ENCODE measurements around the gene UBE2C.

The UBE2C gene

DNA sequence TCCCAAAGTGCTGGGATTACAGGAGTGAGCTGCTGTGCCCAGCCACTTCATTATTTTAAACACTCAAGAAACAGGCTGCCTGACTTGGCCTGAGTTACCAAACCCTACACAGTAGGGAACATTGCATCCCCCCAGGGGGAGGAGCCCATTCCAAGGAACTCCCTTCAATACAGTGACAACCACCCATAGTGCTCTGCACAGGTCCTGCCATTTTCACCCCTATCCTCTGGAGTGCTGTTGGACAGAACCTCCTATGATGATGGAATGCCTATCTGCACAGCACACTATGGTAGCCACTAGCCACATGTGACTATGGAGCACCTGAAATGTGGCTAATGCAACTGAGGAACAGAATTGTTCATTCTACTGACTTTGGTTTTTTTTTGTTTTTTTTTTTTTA lies 33.0 kb downstream of the UBE2C start:
- no peak overlapping the region for H3K4me3 ChIP-seq (ENCODE audit: low read depth, low read length)
- TF ChIP-seq, protein P1, sequence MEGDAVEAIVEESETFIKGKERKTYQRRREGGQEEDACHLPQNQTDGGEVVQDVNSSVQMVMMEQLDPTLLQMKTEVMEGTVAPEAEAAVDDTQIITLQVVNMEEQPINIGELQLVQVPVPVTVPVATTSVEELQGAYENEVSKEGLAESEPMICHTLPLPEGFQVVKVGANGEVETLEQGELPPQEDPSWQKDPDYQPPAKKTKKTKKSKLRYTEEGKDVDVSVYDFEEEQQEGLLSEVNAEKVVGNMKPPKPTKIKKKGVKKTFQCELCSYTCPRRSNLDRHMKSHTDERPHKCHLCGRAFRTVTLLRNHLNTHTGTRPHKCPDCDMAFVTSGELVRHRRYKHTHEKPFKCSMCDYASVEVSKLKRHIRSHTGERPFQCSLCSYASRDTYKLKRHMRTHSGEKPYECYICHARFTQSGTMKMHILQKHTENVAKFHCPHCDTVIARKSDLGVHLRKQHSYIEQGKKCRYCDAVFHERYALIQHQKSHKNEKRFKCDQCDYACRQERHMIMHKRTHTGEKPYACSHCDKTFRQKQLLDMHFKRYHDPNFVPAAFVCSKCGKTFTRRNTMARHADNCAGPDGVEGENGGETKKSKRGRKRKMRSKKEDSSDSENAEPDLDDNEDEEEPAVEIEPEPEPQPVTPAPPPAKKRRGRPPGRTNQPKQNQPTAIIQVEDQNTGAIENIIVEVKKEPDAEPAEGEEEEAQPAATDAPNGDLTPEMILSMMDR (IDR thresholded peaks at IDR 0.05; ENCODE audit: low read depth, low read length): no peak

DNA sequence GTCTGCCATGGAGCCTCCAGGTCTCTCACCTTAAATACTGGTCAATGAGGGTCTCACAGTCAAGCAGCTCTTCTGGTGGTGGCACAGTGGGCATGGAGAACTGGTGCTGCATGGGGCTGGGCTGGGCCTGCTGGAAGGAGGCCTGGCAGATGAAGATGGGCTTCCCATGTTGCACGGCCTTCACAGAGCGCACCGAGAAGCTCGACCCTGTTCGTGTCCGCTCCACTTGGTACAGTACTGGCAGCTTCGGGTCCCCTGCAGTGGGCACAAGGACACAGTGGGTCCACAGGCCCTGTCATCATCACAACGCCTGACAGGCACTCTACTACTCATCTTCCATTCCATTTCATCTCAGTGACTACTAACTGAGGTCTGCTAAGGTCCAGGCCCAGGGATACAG lies 36.0 kb downstream of the UBE2C start:
- TF ChIP-seq, protein P1 (IDR thresholded peaks at IDR 0.05; ENCODE audit: low read depth, low read length): no peak
- no peak overlapping the region for H3K4me3 ChIP-seq (ENCODE audit: low read depth, low read length)

DNA sequence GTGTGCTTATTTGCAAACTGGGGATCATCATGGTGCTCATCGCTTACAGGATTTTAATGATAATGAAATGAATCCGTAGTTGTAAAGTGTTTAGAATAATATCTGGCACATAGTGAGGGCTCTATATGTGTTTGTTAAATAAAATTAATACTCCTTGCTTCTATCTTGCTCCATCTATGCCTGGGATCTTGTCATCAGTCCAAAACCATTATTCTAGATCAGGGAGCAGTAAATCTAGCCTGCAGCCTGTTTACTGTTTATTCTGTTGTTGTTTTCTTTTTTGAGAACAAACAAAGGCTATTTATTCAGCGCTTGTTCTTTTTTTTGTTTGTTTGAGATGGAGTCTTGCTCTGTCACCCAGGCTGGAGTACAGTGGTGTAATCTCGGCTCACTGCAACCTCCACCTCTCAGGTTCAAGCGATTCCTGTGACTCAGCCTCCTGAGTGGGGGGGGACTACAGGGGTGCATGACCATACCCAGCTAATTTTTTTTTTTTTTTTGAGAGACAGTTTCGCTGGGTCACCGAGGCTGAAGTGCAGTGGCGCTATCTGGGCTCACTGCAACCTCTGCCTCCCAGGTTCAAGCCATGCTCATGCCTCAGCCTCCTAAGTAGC lies 36.6 kb downstream of the UBE2C start:
- H3K4me3 ChIP-seq (ENCODE audit: low read depth, low read length): no peak overlapping the region
- TF ChIP-seq, protein P1 (IDR thresholded peaks at IDR 0.05; ENCODE audit: low read depth, low read length): no peak

DNA sequence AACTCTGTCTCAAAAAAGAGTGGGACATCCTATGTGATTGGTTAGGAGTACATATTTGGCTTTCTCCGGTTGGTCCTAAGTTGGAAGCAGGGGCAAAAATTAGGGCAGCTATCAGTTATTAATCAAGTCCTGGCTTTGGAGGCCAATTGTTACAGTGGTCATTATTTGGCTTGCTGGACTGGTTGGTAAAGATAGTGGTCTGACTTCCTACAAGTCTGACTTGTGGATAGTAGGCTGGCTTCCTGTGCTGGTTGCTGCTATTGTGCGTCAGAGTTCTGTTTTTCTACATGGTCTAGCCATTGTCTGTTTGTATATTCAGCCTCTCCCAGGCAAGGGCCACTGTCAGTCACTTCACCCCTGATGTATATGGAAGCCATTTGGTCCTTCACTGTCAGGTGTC lies 37.8 kb downstream of the UBE2C start:
- no peak overlapping the region for H3K4me3 ChIP-seq (ENCODE audit: low read depth, low read length)
- TF ChIP-seq, protein P1 (IDR thresholded peaks at IDR 0.05; ENCODE audit: low read depth, low read length): no peak

DNA sequence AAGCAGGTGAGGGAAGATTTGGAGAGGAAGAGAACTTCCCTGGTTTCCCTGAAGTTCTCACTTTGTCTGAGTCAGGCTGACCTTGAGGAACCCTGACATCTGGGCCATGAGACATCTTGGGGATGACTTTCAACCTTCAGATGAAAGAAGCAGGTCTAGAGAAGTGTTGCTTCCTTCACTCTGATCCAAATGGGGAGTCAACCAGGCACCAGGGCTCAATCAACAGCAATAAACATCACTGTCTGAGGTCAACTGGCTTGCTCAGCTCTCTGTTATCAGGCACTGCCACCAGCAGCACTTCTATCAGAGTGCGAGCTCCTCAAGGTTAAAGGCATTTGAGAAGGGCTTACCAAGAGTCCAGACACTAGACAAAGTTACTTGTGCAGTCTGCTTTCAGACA lies 38.5 kb downstream of the UBE2C start:
- H3K4me3 ChIP-seq (ENCODE audit: low read depth, low read length): no peak overlapping the region
- TF ChIP-seq, protein P1 (IDR thresholded peaks at IDR 0.05; ENCODE audit: low read depth, low read length): no peak

DNA sequence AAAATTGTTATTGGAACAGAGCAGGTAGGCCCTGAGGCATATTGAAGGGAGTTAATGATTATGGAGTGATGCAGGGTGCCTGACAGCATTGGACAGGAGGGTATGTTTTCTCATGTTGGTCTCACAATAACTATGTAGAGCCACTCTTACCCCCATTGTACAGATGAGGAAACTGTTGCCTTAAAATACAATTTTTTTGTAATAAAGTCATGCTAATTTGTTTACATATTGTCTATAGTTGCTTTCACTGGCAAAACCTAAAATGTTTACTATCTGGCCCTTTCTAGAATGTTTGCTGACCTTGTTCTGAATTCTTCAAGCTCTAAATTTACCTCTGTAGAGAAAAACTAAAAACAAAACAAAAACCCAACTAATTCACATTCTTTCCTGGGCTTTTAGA lies 39.1 kb downstream of the UBE2C start:
- no peak overlapping the region for H3K4me3 ChIP-seq (ENCODE audit: low read depth, low read length)
- TF ChIP-seq, protein P1 (IDR thresholded peaks at IDR 0.05; ENCODE audit: low read depth, low read length): no peak

DNA sequence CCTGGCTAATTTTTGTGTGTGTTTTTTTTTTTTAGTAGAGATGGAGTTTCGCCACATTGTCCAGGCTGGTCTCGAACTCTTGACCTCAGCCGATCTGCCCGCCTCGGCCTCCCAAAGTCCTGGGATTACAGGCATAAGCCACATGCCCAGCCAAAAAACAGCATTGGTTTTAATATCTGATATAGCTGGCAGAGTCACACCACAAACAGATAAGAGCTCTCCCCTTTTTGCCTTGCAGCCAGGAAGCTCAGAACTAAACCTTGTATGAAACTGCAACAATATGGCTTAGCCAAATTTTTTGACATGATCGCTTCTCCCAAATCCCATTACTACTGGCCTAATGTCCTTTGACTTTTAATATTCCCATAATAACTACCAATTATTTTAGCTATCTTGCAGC lies 39.9 kb downstream of the UBE2C start:
- no peak overlapping the region for H3K4me3 ChIP-seq (ENCODE audit: low read depth, low read length)
- TF ChIP-seq, protein P1 (IDR thresholded peaks at IDR 0.05; ENCODE audit: low read depth, low read length): no peak

All from WI38 (cell line).